Mucosa of stomach (tissue), 1 donor: ENCODE results near the gene ENTPD1.

Experiments used
- H3K27me3 ChIP-seq: one replicate; pipeline ENCODE4 v1.7.0; 2013; ENCODE audit warnings: mild to moderate bottlenecking, low read length; ENCODE audit not compliant: control insufficient read depth, insufficient read depth
- H3K36me3 ChIP-seq: one replicate; pipeline ENCODE4 v1.7.0; 2013; ENCODE audit warnings: low read length; ENCODE audit not compliant: control insufficient read depth, insufficient read depth
- H3K4me1 ChIP-seq: one replicate; pipeline ENCODE4 v1.7.0; 2013; ENCODE audit warnings: mild to moderate bottlenecking, low read length; ENCODE audit not compliant: control insufficient read depth, insufficient read depth
- H3K4me3 ChIP-seq: one replicate; pipeline ENCODE4 v1.7.0; 2013; ENCODE audit warnings: low read length
- H3K9ac ChIP-seq: one replicate; pipeline ENCODE4 v1.7.0; 2013; ENCODE audit warnings: mild to moderate bottlenecking, low read length, moderate library complexity
- H3K9me3 ChIP-seq: one replicate; pipeline ENCODE4 v1.7.0; 2013; ENCODE audit warnings: mild to moderate bottlenecking, low read length, moderate library complexity; ENCODE audit not compliant: control insufficient read depth
- donor health status: Pancreatic carcinoma.

The ENTPD1 gene

GRCh38 chr10:95840121-95840520 lies 84.2 kb downstream of the ENTPD1 start:
- no peaks in the 10 kb centered on the region for H3K4me1 ChIP-seq
- H3K9ac ChIP-seq: no peak overlapping the region
- H3K27me3 ChIP-seq: no peaks in the 10 kb centered on the region
- H3K4me3 ChIP-seq: no peak overlapping the region
- H3K36me3 ChIP-seq: no peaks in the 10 kb centered on the region
- no peaks in the 10 kb centered on the region for H3K9me3 ChIP-seq

- H3K4me1 ChIP-seq: no peaks in the 10 kb centered on the region
- H3K27me3 ChIP-seq: no peaks in the 10 kb centered on the region
- no peaks in the 10 kb centered on the region for H3K36me3 ChIP-seq
- no peak overlapping the region for H3K9ac ChIP-seq
- H3K9me3 ChIP-seq: no peaks in the 10 kb centered on the region
- H3K4me3 ChIP-seq: no peak overlapping the region
These were observed 84.7 kb downstream of the ENTPD1 start for GRCh38 chr10:95840681-95841080.

- no peaks in the 10 kb centered on the region for H3K4me1 ChIP-seq
- no peak overlapping the region for H3K4me3 ChIP-seq
- no peak overlapping the region for H3K9ac ChIP-seq
- no peaks in the 10 kb centered on the region for H3K9me3 ChIP-seq
- no peaks in the 10 kb centered on the region for H3K27me3 ChIP-seq
- H3K36me3 ChIP-seq: no peaks in the 10 kb centered on the region
These were observed 85.9 kb downstream of the ENTPD1 start for GRCh38 chr10:95841661-95842498.

GRCh38 chr10:95845411-95845810 lies 89.4 kb downstream of the ENTPD1 start:
- H3K4me1 ChIP-seq: no peaks in the 10 kb centered on the region
- H3K9me3 ChIP-seq: no peaks in the 10 kb centered on the region
- no peaks in the 10 kb centered on the region for H3K36me3 ChIP-seq
- no peak overlapping the region for H3K4me3 ChIP-seq
- no peaks in the 10 kb centered on the region for H3K27me3 ChIP-seq
- no peak overlapping the region for H3K9ac ChIP-seq

- H3K36me3 ChIP-seq: no peaks in the 10 kb centered on the region
These were observed 91.0 kb downstream of the ENTPD1 start for GRCh38 chr10:95847007-95847406.

GRCh38 chr10:95848841-95849240 lies 92.9 kb downstream of the ENTPD1 start:
- Histone ChIP-seq H3K9me3 (no peaks in the 10 kb centered on the region), H3K27me3 (no peaks in the 10 kb centered on the region), H3K36me3 (no peaks in the 10 kb centered on the region), H3K9ac (no peak overlapping the region), H3K4me1 (no peaks in the 10 kb centered on the region), H3K4me3 (no peak overlapping the region)

More at GRCh38 chr10:95847007-95847406, 91.0 kb downstream of the ENTPD1 start:
- H3K9me3 ChIP-seq: no peaks in the 10 kb centered on the region
- no peaks in the 10 kb centered on the region for H3K27me3 ChIP-seq
- no peak overlapping the region for H3K9ac ChIP-seq
- no peak overlapping the region for H3K4me3 ChIP-seq
- no peaks in the 10 kb centered on the region for H3K4me1 ChIP-seq

- Histone ChIP-seq H3K4me3 (no peak overlapping the region), H3K9me3 (no peaks in the 10 kb centered on the region), H3K36me3 (no peaks in the 10 kb centered on the region), H3K9ac (no peak overlapping the region), H3K4me1 (no peaks in the 10 kb centered on the region), H3K27me3 (no peaks in the 10 kb centered on the region)
These were observed 94.8 kb downstream of the ENTPD1 start for GRCh38 chr10:95850791-95851190.

GRCh38 chr10:95860166-95860940 lies 104.4 kb downstream of the ENTPD1 start:
- H3K27me3 ChIP-seq: no peaks in the 10 kb centered on the region
- no peaks in the 10 kb centered on the region for H3K9me3 ChIP-seq
- no peaks in the 10 kb centered on the region for H3K4me1 ChIP-seq
- no peak overlapping the region for H3K4me3 ChIP-seq
- H3K9ac ChIP-seq: no peak overlapping the region
- no peaks in the 10 kb centered on the region for H3K36me3 ChIP-seq

GRCh38 chr10:95861386-95861785 lies 105.4 kb downstream of the ENTPD1 start:
- H3K4me1 ChIP-seq: peaks cover 8% of the 10 kb centered on the region
- H3K4me3 ChIP-seq: no peak overlapping the region
- no peaks in the 10 kb centered on the region for H3K9me3 ChIP-seq
- H3K27me3 ChIP-seq: no peaks in the 10 kb centered on the region
- H3K36me3 ChIP-seq: no peaks in the 10 kb centered on the region
- H3K9ac ChIP-seq: no peak overlapping the region

GRCh38 chr10:95864906-95865813 lies 109.2 kb downstream of the ENTPD1 start:
- H3K36me3 ChIP-seq: no peaks in the 10 kb centered on the region
- no peak overlapping the region for H3K9ac ChIP-seq
- no peaks in the 10 kb centered on the region for H3K9me3 ChIP-seq
- H3K4me3 ChIP-seq: no peak overlapping the region
- H3K4me1 ChIP-seq: peaks cover 11% of the 10 kb centered on the region
- H3K27me3 ChIP-seq: no peaks in the 10 kb centered on the region

- H3K36me3 ChIP-seq: no peaks in the 10 kb centered on the region
- H3K4me1 ChIP-seq: peaks cover 11% of the 10 kb centered on the region
- H3K27me3 ChIP-seq: no peaks in the 10 kb centered on the region
- H3K9me3 ChIP-seq: no peaks in the 10 kb centered on the region
- no peak overlapping the region for H3K9ac ChIP-seq
- no peak overlapping the region for H3K4me3 ChIP-seq
These were observed 110.0 kb downstream of the ENTPD1 start for GRCh38 chr10:95865814-95866466.
